ENCODE data around the gene GBX2.

Gene GBX2

GRCh38 chr2:236166796-236167296, 1.3 kb downstream of the GBX2 start:
- DNase-seq: no peak

GRCh38 chr2:236165842-236166795, 2.1 kb downstream of the GBX2 start:
- no peak for DNase-seq

GRCh38 chr2:236164925-236165841, 3.0 kb downstream of the GBX2 start:
- no peak for DNase-seq

- peak; percentile 7 for DNase-seq
Measured at GRCh38 chr2:236164201-236164924, 3.8 kb downstream of the GBX2 start.

GRCh38 chr2:236163471-236164200, 4.5 kb downstream of the GBX2 start:
- no peak for DNase-seq

- DNase-seq: no peak
Measured at GRCh38 chr2:236162882-236163470, 5.2 kb downstream of the GBX2 start.

- DNase-seq: no peak
Measured at GRCh38 chr2:236162031-236162845, 5.9 kb downstream of the GBX2 start.

GRCh38 chr2:236161531-236161930, 6.7 kb downstream of the GBX2 start:
- DNase-seq: no peak

- DNase-seq: no peak
Measured at GRCh38 chr2:236161082-236161462, 7.1 kb downstream of the GBX2 start.

GRCh38 chr2:236160366-236161081, 7.7 kb downstream of the GBX2 start:
- no peak for DNase-seq

- no peak for DNase-seq
Measured at GRCh38 chr2:236159778-236160170, 8.4 kb downstream of the GBX2 start.

- no peak for DNase-seq
Measured at GRCh38 chr2:236158969-236159777, 9.0 kb downstream of the GBX2 start.

GRCh38 chr2:236157815-236158498, 10.2 kb downstream of the GBX2 start:
- DNase-seq: no peak

GRCh38 chr2:236157366-236157765, 10.8 kb downstream of the GBX2 start:
- no peak for DNase-seq

- DNase-seq: no peak
Measured at GRCh38 chr2:236156860-236157194, 11.4 kb downstream of the GBX2 start.

GRCh38 chr2:236156095-236156859, 11.9 kb downstream of the GBX2 start:
- no peak for DNase-seq

- DNase-seq: no peak
Measured at GRCh38 chr2:236155406-236155805, 12.8 kb downstream of the GBX2 start.

GRCh38 chr2:236146436-236146835, 21.8 kb downstream of the GBX2 start:
- DNase-seq: no peak
